GM10847 (cell line): Measurements from ENCODE around the gene NOPCHAP1.

Source experiments
- POLR2A ChIP-seq: IDR thresholded peaks from 2 replicates; pipeline ENCODE4 v1.6.1; 2011; ENCODE audit not compliant: insufficient read length; ENCODE audit errors: extremely low read depth

The NOPCHAP1 gene

DNA sequence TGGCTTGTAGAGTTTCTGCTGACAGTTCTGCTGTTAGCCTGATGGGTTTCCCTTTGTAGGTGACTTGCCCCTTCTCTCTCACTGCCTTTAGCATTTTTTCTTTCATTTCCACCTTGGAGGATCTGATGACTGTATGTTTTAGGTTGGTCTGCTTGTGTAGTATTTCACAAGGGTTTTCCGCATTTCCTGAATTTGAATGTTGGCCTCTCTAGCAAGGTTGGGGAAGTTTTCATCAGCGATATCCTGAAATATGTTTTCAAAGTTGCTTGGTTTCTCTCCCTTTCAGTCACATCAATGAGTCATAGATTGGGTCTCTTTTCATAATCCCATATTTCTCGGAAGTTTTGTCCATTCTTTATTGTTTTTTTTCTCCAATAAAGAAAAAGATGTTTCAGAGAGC is 11.4 kb downstream of the NOPCHAP1 start:
- no peak for TF ChIP-seq POLR2A

DNA sequence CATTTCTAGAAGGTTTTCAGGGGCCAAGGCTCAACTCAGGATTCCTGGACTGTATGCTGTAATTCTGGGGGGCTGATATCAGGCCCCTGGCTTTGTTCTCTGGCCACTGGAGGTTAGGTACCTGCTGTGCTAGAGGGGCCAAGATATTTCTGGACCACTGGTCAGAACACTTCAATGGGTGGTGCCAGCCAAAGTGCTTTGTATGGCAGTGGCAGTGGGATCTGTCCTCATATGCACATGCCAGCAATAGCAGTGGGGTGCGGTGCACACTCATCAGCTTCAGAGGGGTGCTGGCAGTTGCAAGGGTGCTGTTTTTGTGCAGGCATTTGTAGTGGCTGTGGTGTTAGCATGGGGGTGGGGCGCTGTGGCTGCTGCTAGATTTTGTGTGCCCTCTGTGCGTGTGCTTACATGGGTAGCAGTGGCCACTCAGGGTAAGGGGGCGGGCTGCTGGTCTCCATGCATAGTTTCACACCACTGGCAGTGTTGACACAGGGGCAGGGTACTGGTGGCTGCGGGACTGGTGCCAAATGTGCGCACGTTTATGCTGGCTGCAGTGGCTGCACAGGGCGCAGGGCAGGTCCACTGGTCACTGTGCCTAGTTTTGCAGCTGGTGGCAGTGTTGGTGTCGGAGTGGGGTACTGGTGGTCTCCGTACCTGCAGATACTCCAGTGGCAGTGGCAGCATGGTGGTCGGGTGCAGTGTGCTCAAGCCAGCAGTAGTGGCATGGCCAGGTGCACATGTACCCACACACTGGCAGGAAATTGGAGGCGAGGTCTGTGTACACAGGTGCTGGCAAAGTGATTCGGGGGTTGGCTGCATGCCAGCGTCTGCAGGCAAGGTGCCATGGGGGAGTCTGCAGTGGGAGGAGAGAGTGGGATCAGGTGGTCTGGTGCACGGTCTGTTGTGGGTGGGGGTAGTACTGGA is 12.6 kb downstream of the NOPCHAP1 start:
- no peak for TF ChIP-seq POLR2A

DNA sequence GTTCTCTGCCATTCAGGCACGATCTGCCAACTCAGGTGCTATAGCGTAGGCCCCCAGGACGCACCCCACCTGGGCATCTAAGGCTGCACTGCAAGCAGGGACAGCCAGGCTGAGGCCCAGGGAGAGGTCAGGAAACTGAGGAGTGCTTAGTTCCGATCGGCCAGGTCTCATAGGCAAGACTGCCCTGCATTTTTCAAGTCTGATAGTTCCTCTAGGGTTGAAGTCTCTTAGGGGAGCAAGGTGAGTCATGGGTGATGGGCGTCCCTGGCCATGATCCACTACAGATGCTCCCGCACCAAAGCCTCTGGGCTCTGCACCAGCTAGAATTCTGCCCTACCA is 13.2 kb downstream of the NOPCHAP1 start:
- no peak for TF ChIP-seq POLR2A

DNA sequence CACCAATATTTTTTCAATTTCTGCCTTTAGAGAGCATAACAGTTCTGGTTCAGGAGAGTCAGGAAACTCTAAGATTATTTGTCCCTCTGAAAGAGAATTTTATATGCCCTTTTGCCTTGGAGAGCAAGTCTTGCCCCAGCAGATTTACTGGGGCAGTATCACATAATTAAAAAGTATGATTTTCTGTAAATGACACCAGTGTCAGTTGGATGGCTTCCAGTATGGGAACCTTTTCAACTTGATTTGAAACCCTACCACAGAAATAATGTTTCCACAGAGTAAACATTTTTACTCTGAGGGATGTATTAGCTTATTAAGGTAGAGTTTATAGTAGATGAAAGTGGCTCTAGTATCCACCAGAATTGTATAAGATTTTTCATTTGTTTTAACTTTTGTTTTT is 15.4 kb downstream of the NOPCHAP1 start:
- TF ChIP-seq POLR2A = no peak

DNA sequence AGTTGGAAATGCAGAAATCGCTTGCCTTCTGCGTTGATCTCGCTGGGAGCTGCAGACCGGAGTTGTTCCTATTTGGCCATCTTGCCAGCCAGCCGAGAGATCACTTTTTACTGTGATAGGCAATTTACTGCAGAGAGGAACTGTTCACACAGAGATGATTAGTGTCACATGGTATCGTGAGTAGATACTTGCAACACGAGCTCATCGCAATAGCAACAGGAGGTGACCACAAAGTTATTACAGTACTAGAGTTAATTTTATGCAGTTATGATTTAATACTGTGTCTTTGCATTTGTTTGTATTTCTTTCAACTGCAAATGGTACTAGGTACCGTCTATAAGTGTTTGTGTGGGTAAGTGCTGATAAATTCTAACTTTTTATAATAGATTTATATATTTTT is 27.8 kb downstream of the NOPCHAP1 start:
- TF ChIP-seq POLR2A = no peak

DNA sequence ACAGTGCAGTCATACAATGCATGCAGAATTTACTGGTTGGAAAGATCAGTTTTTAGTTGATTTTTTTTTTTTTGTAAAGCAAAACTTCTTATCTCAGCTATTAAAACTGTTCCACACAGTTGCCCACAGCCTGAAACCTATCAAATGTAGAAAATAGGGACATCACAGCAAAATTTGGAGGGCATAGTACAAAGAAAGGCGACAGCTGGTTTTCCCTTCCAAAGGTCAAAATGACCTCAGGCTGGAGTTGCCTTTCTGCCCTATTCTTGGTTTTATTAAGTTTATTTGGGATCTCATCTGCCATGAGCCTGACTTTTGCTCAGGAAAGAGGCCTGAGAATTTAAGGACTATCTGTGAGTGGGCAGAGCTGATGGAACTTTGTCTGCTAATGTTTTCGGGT is 28.5 kb downstream of the NOPCHAP1 start:
- no peak for TF ChIP-seq POLR2A

DNA sequence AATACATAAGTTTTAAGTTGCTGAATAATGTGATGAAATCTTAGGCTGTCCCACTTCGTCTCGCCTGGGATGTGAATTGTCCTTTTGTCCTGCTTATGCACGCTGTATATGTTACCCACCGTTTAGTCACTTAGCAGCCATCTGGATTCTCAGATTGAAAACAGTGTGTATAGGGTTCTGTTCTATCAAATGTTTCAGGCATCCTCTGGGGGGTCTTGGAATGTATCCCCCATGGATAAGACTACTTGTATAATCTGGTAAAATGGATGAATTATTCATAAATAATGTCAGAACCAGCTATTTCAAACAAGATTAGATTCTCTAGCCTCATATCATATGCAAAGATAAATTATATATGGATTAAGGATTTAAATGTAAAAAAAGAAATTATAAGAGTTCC is 29.4 kb downstream of the NOPCHAP1 start:
- no peak for TF ChIP-seq POLR2A

DNA sequence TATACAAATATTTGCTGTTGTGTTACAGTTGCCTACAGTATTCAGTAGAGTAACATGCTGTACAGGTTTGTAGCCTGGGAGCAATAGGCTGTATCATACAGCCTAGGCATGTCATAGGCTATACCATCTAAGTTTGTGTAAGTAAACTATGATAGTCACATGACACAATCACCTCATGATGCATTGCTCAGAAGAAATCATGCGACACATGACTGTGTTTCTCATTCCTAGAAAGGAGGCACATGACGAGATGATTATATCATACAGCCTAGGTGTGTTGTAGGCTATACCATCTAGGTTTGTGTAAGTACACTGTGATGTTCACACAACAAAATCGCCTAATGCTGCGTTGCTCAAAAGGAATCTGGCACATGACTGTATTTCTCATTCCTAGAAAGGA is 31.9 kb downstream of the NOPCHAP1 start:
- TF ChIP-seq POLR2A = no peak

DNA sequence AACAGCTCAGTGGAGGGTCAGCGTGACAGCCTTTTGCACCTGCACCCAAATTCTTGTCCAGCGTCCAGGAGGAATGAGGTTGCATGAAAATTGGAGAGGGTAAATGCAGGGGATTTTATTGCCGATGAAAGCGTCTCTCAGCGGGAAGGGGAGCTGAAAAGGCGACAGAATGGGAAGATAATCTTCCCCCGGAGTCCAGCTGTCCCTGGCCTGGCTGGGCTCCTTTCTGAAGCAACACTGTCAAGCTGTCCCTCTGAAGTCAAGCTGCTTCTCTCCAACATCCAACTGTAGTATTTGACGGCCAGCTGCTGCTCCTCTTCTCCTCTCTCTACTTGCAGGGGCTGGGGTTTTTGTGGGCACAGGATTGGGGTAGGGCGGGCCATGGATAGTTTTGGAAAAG is 32.7 kb downstream of the NOPCHAP1 start:
- no peak for TF ChIP-seq POLR2A

DNA sequence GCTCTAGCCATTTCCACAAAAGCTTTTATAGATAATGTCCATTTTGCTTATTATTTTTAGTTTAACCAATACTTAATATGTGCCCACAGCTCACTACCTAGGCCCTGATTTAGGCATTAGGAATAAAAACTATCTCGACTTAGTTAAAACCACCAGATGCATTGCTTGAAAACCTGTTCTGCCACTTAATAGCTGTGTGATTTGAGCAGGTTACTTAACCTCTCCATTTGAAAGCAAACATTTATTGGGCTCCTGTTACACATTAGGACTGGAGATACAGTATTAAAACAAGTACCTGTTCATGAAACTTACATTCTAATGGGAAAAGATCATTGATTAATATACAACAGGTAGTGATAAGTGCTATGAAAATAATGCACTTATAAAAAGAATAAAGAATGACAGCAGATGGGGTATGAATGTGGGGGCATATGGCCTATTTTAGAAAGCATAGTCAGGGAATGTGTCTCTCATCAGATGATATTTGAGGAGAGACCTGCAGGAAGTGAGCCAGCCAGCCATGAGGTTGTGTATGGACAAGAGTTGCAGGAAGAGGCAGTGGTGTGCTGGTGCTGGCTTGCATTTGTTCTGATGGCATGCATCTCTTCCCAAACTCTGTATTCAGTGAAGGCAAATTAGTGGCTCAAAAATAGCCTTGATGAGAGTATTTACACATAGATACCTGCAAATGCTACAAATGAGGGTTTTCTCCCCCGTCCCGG is 34.3 kb downstream of the NOPCHAP1 start:
- TF ChIP-seq POLR2A = no peak

DNA sequence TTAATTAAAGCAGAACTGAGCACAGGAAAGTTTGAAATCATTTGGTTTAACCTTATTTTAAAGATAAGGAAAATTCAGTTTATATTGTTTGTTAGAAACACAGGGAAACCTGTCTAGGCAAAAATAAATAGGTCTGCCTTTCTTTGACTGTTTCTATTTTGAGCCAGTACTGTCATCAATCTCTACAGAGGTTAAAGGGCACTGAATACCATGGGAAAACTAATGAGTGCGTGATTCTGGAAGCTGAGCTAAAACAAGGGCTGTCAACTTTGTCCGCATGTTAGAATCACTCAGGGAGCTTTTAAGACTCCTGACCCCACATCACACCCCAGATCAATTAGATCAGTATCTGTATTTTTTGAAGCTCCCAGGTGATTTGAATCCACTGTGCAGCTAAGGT is 38.8 kb downstream of the NOPCHAP1 start:
- no peak for TF ChIP-seq POLR2A

DNA sequence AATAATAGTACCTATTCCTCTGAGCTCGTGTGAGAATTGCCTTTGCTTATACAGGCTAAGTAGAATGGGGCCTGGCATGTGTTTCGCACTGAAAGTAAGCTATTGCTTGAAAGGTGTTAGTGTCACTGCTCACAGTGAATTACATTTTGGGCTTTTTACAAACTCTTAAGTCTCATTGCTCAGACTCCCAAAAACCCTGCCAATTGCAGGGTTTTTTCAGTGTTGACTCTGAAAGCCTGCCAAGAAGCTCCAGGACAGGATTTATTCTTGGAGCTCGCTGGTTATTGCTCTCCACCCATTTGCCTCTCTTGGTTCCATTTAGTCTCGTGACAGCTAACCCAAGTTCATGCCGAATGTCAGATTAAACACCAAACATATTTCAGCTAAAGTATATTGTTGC is 39.8 kb downstream of the NOPCHAP1 start:
- TF ChIP-seq POLR2A = no peak

DNA sequence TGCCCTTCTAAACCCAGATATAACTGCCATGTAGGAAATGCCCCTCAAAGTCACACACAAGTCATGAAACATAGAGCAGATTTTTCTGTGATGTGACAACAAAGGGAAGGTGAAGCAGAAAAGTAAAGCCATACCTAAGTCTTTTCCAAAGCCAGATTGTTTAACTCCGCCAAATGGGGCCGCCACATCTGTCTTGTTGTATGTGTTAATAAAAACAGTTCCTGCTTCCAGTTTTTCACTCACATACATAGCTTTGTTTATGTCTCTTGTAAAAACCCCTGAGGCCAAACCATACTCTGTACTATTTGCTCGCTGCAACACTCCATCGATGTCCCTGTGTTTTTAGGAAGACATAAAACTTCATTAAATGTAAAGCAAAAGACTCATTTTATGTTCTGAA is 40.3 kb downstream of the NOPCHAP1 start:
- no peak for TF ChIP-seq POLR2A

DNA sequence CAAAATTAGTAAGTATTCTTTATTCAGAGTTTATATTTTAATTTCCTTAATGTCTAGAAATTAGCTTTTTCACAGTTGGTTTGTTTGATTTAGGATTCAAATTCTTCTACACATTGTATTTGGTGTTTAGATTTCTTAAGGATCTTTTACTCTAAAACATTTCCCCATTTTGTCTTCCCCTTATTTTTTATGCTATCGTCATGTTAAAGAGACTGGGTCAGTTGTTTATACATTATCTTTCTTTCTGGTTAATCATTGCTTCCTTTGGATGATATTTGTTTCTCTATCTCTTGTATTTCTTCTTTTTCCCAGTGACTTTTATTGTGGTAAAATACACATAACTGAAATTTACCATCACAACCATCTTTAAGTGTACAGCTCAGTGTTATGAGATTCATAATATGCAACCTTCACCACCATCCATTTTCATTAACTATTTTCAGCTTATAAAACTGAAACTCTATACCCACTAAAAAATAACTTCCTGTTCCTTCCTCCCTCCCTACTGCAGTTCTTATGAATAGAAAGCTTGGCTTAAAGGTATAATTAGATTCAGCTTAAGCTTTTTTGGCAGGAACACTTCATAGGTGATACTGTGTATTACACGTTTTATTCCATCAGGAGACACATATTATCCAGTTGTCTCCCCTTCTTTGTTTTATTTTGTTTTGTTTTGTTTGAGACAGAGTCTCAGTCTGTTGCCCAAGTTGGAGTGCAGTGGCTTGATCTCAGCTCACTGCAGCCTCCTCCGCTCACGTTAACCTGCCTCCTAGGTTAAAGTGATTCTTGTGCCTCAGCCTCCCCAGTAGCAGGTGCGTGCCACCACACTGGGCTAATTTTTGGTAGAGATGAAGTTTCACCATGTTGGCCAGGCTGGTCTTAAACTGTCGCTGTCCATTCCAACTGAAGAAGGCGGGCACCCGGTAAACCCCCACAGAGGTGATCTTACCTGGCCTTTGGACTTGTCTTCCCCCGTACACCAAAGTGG is 45.0 kb downstream of the NOPCHAP1 start:
- TF ChIP-seq POLR2A = no peak

DNA sequence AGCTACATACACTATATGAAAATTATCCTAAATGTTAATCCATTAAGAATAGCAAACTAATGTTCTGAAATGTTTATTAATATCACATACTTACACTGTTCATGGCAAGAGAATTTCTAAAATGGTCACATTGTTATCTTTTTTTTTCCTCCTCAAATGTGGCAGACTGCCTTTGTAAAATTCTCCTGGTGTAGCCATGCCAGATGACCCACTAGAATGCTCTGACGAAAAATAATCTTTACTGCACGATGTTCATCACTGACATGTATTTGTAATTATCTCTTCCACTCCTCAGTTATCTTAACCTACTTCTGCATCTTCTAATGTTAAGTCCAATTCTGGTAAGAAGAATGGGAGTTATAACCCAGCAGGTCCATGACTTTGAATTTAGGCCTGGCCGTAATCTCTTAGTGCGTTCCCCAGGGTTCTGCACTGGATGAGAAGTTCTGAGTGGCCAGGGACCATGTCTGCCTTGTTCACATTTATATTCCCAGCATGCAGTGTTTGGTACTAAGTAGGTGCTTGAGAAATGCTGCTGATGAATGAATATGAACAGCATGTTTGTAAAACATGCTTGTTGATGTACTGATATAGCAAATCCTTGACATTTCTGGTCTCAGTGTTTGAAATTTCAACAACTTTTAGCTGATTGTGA is 46.7 kb downstream of the NOPCHAP1 start:
- no peak for TF ChIP-seq POLR2A

DNA sequence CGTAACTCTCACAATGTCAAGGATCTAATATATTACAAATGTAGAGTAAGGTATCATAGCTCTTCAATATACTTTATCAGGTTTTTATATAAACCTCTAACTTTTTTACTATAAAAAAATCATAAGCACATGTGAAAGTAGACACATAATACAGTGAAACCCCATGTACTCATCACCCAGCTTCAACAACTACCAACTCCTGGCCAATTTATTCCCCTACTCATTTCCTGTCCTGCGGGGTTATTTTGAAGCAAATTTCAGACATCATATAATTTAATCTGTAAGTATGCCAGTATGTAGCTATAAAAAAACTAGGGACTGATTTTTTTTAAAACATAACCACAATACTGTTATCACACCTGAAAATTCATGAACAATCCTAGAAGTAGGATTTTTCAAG is 47.7 kb downstream of the NOPCHAP1 start:
- no peak for TF ChIP-seq POLR2A
